Measurements from ENCODE around the gene SMG9. TPM values are rescaled to one million over a fixed set of nuclear protein-coding genes. Genes with fewer than 3 reads are reported as not detected.
A peak's percentile ranks its signal among the peaks of the same experiment; 100 is the strongest.

Gene SMG9
- total and polyA plus RNA-seq, 2 donors: 12.5 to 29.6 TPM

GRCh38 chr19:43718627-43719377 lies 36.0 kb downstream of the SMG9 start:
- no peak for DNase-seq (ENCODE audit: extremely low spot score)
- Histone ChIP-seq H3K27ac (ENCODE audit: low read depth) (no peak overlapping the region), H3K4me1 (ENCODE audit: insufficient read depth) (no peaks in the 10 kb centered on the region), H3K36me3 (ENCODE audit: insufficient read depth) (no peaks in the 10 kb centered on the region), H3K4me3 (ENCODE audit: low read depth, low read length) (no peak overlapping the region)
- WGBS: 91% methylated on average over 60 of the region's 60 CpGs

- DNase-seq (ENCODE audit: extremely low spot score): no peak
- H3K36me3 ChIP-seq (ENCODE audit: insufficient read depth): no peaks in the 10 kb centered on the region
- WGBS: 60% methylated on average over 4 of the region's 4 CpGs
- H3K4me1 ChIP-seq (ENCODE audit: insufficient read depth): no peaks in the 10 kb centered on the region
- no peak within 1 kb of the TSS for H3K27ac ChIP-seq (ENCODE audit: low read depth)
- H3K4me3 ChIP-seq (ENCODE audit: low read depth, low read length): no peak within 1 kb of the TSS
These were observed 39.0 kb downstream of the SMG9 start, which contains the start of gene IRGC for GRCh38 chr19:43715776-43716175. Gene IRGC (plus strand): TSS chr19:43716076. CDS start chr19:43718559, 2,483 bp downstream.

GRCh38 chr19:43713208-43713607 lies 41.6 kb downstream of the SMG9 start:
- H3K4me3 ChIP-seq (ENCODE audit: low read depth, low read length): no peak overlapping the region
- no peak overlapping the region for H3K27ac ChIP-seq (ENCODE audit: low read depth)
- DNase-seq (ENCODE audit: extremely low spot score): no peak
- no peaks in the 10 kb centered on the region for H3K4me1 ChIP-seq (ENCODE audit: insufficient read depth)
- WGBS: 69% methylated on average over 3 of the region's 3 CpGs
- no peaks in the 10 kb centered on the region for H3K36me3 ChIP-seq (ENCODE audit: insufficient read depth)

GRCh38 chr19:43711751-43712355 lies 42.9 kb downstream of the SMG9 start:
- Histone ChIP-seq H3K4me1 (ENCODE audit: insufficient read depth) (no peaks in the 10 kb centered on the region), H3K4me3 (ENCODE audit: low read depth, low read length) (no peak overlapping the region), H3K36me3 (ENCODE audit: insufficient read depth) (no peaks in the 10 kb centered on the region), H3K27ac (ENCODE audit: low read depth) (no peak overlapping the region)
- DNase-seq (ENCODE audit: extremely low spot score): no peak
- 77% methylated on average over 12 of the region's 12 CpGs for WGBS

GRCh38 chr19:43708716-43709115 lies 46.0 kb downstream of the SMG9 start:
- 60% methylated on average over 2 of the region's 2 CpGs for WGBS
- H3K27ac ChIP-seq (ENCODE audit: low read depth): no peak overlapping the region
- H3K4me1 ChIP-seq (ENCODE audit: insufficient read depth): no peaks in the 10 kb centered on the region
- H3K36me3 ChIP-seq (ENCODE audit: insufficient read depth): no peaks in the 10 kb centered on the region
- no peak overlapping the region for H3K4me3 ChIP-seq (ENCODE audit: low read depth, low read length)
- DNase-seq (ENCODE audit: extremely low spot score): no peak

GRCh38 chr19:43707158-43707712 lies 47.5 kb downstream of the SMG9 start:
- Histone ChIP-seq H3K27ac (ENCODE audit: low read depth) (no peak overlapping the region), H3K36me3 (ENCODE audit: insufficient read depth) (no peaks in the 10 kb centered on the region), H3K4me1 (ENCODE audit: insufficient read depth) (no peaks in the 10 kb centered on the region), H3K4me3 (ENCODE audit: low read depth, low read length) (no peak overlapping the region)
- 83% methylated on average over 13 of the region's 13 CpGs for whole genome bisulfite sequencing
- no peak for DNase-seq (ENCODE audit: extremely low spot score)

GRCh38 chr19:43705729-43706128 lies 49.0 kb downstream of the SMG9 start:
- H3K4me3 ChIP-seq (ENCODE audit: low read depth, low read length): no peak overlapping the region
- H3K4me1 ChIP-seq (ENCODE audit: insufficient read depth): no peaks in the 10 kb centered on the region
- no peak overlapping the region for H3K27ac ChIP-seq (ENCODE audit: low read depth)
- 75% methylated on average over 6 of the region's 6 CpGs for WGBS
- no peak for DNase-seq (ENCODE audit: extremely low spot score)
- H3K36me3 ChIP-seq (ENCODE audit: insufficient read depth): no peaks in the 10 kb centered on the region

- Histone ChIP-seq H3K4me3 (ENCODE audit: low read depth, low read length) (no peak overlapping the region), H3K36me3 (ENCODE audit: insufficient read depth) (no peaks in the 10 kb centered on the region), H3K27ac (ENCODE audit: low read depth) (no peak overlapping the region), H3K4me1 (ENCODE audit: insufficient read depth) (no peaks in the 10 kb centered on the region)
- 80% methylated on average over 7 of the region's 7 CpGs for WGBS
- no peak for DNase-seq (ENCODE audit: extremely low spot score)
These were observed 50.6 kb downstream of the SMG9 start for GRCh38 chr19:43704002-43704705.

- DNase-seq (ENCODE audit: extremely low spot score): no peak
These were observed 54.3 kb downstream of the SMG9 start for GRCh38 chr19:43700395-43701000.

GRCh38 chr19:43699506-43700394 lies 55.0 kb downstream of the SMG9 start:
- Histone ChIP-seq H3K4me1 (ENCODE audit: insufficient read depth) (no peaks in the 10 kb centered on the region), H3K27ac (ENCODE audit: low read depth) (no peak overlapping the region), H3K36me3 (ENCODE audit: insufficient read depth) (no peaks in the 10 kb centered on the region), H3K4me3 (ENCODE audit: low read depth, low read length) (peak overlapping the region; percentile 7)
- no peak for DNase-seq (ENCODE audit: extremely low spot score)
- 13% methylated on average over 46 of the region's 46 CpGs for WGBS

More at GRCh38 chr19:43700395-43701000, 54.3 kb downstream of the SMG9 start:
- Histone ChIP-seq H3K4me3 (ENCODE audit: low read depth, low read length) (no peak overlapping the region), H3K4me1 (ENCODE audit: insufficient read depth) (no peaks in the 10 kb centered on the region), H3K36me3 (ENCODE audit: insufficient read depth) (no peaks in the 10 kb centered on the region), H3K27ac (ENCODE audit: low read depth) (no peak overlapping the region)
- 61% methylated on average over 13 of the region's 13 CpGs for WGBS

- no peak overlapping the region for H3K27ac ChIP-seq (ENCODE audit: low read depth)
- H3K4me1 ChIP-seq (ENCODE audit: insufficient read depth): no peaks in the 10 kb centered on the region
- no peak for DNase-seq (ENCODE audit: extremely low spot score)
- no peaks in the 10 kb centered on the region for H3K36me3 ChIP-seq (ENCODE audit: insufficient read depth)
- H3K4me3 ChIP-seq (ENCODE audit: low read depth, low read length): no peak overlapping the region
- WGBS: 78% methylated on average over 5 of the region's 5 CpGs
These were observed 57.5 kb downstream of the SMG9 start for GRCh38 chr19:43697295-43697694.

- Histone ChIP-seq H3K36me3 (ENCODE audit: insufficient read depth) (no peaks in the 10 kb centered on the region), H3K4me1 (ENCODE audit: insufficient read depth) (no peaks in the 10 kb centered on the region), H3K27ac (ENCODE audit: low read depth) (no peak overlapping the region), H3K4me3 (ENCODE audit: low read depth, low read length) (no peak overlapping the region)
- DNase-seq (ENCODE audit: extremely low spot score): no peak
- WGBS: 79% methylated on average over 6 of the region's 6 CpGs
These were observed 58.6 kb downstream of the SMG9 start for GRCh38 chr19:43695985-43696704.

All from urinary bladder (tissue), 4 donors.